ENCODE data around the gene CCDC51.

DNA sequence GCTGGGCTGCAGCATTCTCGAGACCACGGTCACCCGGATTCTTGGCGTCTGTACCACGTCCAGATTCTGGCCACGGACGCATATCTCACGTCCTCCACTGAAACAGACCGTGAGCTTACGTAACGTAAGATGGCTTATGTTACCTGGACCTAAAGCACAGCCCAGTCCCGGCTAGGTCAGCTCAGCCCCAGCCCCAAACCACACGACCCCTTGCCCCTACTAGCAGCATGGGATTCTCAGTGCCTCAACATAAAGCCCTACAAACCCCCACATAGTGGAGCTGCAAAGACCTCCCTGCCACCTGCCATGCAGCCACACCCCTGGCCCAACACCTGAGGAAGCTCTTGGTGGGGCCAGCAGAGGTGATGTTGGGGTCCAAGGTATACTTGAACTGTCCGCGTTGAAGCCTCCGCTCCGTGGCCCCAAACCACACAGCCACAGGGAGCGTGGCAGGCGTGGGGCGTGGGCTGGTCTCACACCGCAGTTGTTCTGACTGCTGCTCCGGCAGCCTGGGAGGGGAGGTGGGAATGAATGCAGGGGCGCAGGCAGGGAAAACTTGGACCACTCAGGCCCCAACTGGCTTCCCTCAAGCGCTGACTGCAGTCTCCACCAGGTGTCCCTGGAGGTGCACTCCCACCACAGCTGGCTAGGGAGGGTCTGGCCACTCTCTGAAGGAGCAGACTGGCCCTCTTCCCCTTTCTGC, 24.5 kb downstream of the CCDC51 start:
- TF ChIP-seq, protein P1, sequence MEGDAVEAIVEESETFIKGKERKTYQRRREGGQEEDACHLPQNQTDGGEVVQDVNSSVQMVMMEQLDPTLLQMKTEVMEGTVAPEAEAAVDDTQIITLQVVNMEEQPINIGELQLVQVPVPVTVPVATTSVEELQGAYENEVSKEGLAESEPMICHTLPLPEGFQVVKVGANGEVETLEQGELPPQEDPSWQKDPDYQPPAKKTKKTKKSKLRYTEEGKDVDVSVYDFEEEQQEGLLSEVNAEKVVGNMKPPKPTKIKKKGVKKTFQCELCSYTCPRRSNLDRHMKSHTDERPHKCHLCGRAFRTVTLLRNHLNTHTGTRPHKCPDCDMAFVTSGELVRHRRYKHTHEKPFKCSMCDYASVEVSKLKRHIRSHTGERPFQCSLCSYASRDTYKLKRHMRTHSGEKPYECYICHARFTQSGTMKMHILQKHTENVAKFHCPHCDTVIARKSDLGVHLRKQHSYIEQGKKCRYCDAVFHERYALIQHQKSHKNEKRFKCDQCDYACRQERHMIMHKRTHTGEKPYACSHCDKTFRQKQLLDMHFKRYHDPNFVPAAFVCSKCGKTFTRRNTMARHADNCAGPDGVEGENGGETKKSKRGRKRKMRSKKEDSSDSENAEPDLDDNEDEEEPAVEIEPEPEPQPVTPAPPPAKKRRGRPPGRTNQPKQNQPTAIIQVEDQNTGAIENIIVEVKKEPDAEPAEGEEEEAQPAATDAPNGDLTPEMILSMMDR (conservative IDR thresholded peaks at IDR 0.05; ENCODE audit: low read depth, low read length), result no peak
- no peak for TF ChIP-seq EZH2 (IDR thresholded peaks at IDR 0.05; ENCODE audit: borderline replicate concordance, low read depth, low read length, poor library complexity, severe bottlenecking)
